ENCODE data around the gene ELP1. TPM values are rescaled to one million over a fixed set of nuclear protein-coding genes. Genes with fewer than 3 reads are reported as not detected.

ELP1 gene
- total RNA-seq, 3 donors from 2014 or later (not counting 1 experiment from before 2014, with no cell fraction given) = 21.8 to 33.0 (median 28.2) TPM

DNA sequence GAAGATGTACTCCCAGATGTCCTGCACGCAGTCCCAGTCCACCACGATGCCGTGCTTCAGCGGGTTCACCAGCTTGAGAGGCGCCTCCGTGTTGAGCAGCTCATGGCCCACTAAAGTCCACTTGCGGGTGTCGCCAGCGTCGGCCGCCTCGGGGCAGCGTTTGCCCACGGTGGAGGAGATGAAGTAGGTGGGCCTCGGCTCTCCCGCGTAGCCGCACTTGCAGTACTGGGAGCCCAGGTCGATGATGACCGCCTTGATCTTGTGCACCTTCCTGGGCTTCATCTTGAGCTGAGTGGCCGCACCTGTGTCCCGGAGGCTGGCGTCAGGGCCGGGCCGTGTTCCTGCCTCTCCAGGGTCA lies 78.4 kb downstream of the ELP1 start:
- intact Hi-C loops (cut with micrococcal nuclease) = no loop called here
- no peak overlapping the region for H3K27ac Mint-ChIP-seq
- H3K4me3 Mint-ChIP-seq = no peak overlapping the region
- Histone ChIP-seq H3K27ac (ENCODE audit: low read length) (no peak overlapping the region), H3K36me3 (ENCODE audit: control insufficient read depth, insufficient read depth, low read length) (no peaks in the 10 kb centered on the region), H3K4me1 (ENCODE audit: control insufficient read depth, insufficient read depth, low read length) (no peaks in the 10 kb centered on the region), H3K27me3 (ENCODE audit: control insufficient read depth, insufficient read depth, low read length) (no peaks in the 10 kb centered on the region), H3K9me3 (ENCODE audit: control insufficient read depth, insufficient read depth, low read length) (no peaks in the 10 kb centered on the region), H3K4me3 (ENCODE audit: low read length) (no peak overlapping the region)
- no peaks in the 10 kb centered on the region for H3K9me3 Mint-ChIP-seq
- DNase-seq = no peak
- H3K36me3 Mint-ChIP-seq = no peaks in the 10 kb centered on the region
- peaks cover 5 to 9% of the 10 kb centered on the region in 2 donors for H3K27me3 Mint-ChIP-seq (ENCODE audit: low read depth in 2 of 2)
- TF ChIP-seq, protein P1, sequence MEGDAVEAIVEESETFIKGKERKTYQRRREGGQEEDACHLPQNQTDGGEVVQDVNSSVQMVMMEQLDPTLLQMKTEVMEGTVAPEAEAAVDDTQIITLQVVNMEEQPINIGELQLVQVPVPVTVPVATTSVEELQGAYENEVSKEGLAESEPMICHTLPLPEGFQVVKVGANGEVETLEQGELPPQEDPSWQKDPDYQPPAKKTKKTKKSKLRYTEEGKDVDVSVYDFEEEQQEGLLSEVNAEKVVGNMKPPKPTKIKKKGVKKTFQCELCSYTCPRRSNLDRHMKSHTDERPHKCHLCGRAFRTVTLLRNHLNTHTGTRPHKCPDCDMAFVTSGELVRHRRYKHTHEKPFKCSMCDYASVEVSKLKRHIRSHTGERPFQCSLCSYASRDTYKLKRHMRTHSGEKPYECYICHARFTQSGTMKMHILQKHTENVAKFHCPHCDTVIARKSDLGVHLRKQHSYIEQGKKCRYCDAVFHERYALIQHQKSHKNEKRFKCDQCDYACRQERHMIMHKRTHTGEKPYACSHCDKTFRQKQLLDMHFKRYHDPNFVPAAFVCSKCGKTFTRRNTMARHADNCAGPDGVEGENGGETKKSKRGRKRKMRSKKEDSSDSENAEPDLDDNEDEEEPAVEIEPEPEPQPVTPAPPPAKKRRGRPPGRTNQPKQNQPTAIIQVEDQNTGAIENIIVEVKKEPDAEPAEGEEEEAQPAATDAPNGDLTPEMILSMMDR (IDR thresholded peaks at IDR 0.05) = no peak
- WGBS (ENCODE audit: insufficient coverage) = 95% methylated on average over 25 of the region's 25 CpGs
- no peaks in the 10 kb centered on the region for H3K4me1 Mint-ChIP-seq
- ATAC-seq = no peak

DNA sequence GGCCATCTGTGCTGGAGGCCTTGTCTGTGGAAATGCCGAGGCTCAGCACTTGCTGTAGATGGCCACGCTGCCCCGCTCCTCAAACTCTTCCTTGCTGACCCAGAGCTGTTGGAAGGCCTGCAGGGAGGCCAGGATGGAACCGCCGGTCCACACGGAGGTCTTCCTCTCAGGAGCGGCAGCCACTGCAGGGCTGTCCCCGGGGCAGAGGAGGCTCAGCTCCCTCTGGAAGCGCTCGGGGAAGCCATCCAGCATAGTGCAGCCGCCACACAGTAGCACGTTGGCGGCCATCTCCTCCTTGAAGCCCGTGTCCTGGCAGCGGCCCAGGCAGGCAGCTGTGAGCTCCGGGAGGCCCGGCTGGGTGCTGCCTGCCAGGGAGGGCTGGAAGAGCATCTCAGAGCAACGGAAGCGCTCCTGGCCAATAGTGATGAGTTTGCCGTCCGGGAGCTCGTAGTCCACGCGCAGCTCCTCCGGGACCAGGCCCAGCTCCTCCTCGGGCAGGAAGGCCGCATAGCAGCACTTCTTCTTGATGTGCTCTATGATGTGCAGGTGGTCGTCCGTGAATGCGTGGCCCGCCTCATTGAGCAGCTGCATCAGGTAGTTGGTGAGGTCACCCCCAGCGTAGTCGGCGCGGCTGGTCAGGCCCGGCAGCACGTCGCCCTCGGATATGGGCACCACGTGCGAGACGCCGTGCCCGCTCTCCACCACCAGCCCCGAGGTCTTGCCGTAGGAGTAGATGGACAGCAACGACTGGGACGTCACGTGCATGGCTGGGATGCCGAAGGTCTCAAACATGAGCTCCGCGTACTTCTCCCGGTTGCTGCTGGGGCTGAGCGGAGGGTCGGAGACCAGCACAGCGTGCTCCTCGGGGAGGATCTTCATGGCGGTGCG lies 79.0 kb downstream of the ELP1 start:
- intact Hi-C loops (cut with micrococcal nuclease) = no loop called here
- Histone ChIP-seq H3K36me3 (ENCODE audit: control insufficient read depth, insufficient read depth, low read length) (no peaks in the 10 kb centered on the region), H3K27ac (ENCODE audit: low read length) (no peak overlapping the region), H3K4me3 (ENCODE audit: low read length) (no peak overlapping the region), H3K27me3 (ENCODE audit: control insufficient read depth, insufficient read depth, low read length) (no peaks in the 10 kb centered on the region), H3K4me1 (ENCODE audit: control insufficient read depth, insufficient read depth, low read length) (no peaks in the 10 kb centered on the region), H3K9me3 (ENCODE audit: control insufficient read depth, insufficient read depth, low read length) (no peaks in the 10 kb centered on the region)
- Mint-ChIP-seq H3K36me3 (no peaks in the 10 kb centered on the region), H3K27ac (no peak overlapping the region), H3K9me3 (no peaks in the 10 kb centered on the region), H3K4me3 (no peak overlapping the region), H3K4me1 (no peaks in the 10 kb centered on the region), H3K27me3 (ENCODE audit: low read depth in 2 of 2) (peaks cover 5 to 9% of the 10 kb centered on the region in 2 donors)
- DNase-seq = no peak
- 95% methylated on average over 59 of the region's 59 CpGs for WGBS (ENCODE audit: insufficient coverage)
- ATAC-seq = no peak
- TF ChIP-seq, protein P1 (IDR thresholded peaks at IDR 0.05) = no peak

DNA sequence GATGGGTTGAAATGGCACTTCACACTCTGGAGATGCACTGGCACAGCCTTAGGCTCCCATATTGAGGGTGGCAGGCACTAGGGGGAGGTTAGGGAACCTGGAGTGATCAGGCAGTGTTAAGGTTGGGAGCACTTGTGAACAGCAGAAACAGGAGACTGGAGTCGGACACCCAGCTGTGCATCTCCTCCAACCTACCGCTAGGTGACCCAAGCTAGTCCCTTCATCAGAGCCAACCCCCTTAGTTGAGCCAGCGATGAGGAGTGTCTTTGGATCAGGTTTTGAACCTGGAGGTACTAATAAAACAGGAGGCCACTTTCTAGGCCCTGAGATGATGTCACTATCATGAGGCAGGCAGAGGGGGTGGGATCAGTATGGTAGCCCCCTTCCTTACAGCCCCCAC lies 79.8 kb downstream of the ELP1 start:
- no peak overlapping the region for H3K27ac ChIP-seq (ENCODE audit: low read length)
- H3K9me3 Mint-ChIP-seq = no peaks in the 10 kb centered on the region
- no peak overlapping the region for H3K27ac Mint-ChIP-seq
- TF ChIP-seq, protein P1 (IDR thresholded peaks at IDR 0.05) = no peak
- no peak for ATAC-seq
- H3K4me3 Mint-ChIP-seq = no peak overlapping the region
- intact Hi-C loops (cut with micrococcal nuclease) = no loop called here
- H3K27me3 ChIP-seq (ENCODE audit: control insufficient read depth, insufficient read depth, low read length) = no peaks in the 10 kb centered on the region
- H3K36me3 Mint-ChIP-seq = no peaks in the 10 kb centered on the region
- H3K36me3 ChIP-seq (ENCODE audit: control insufficient read depth, insufficient read depth, low read length) = no peaks in the 10 kb centered on the region
- no peaks in the 10 kb centered on the region for H3K4me1 ChIP-seq (ENCODE audit: control insufficient read depth, insufficient read depth, low read length)
- H3K4me3 ChIP-seq (ENCODE audit: low read length) = no peak overlapping the region
- DNase-seq = no peak
- H3K9me3 ChIP-seq (ENCODE audit: control insufficient read depth, insufficient read depth, low read length) = no peaks in the 10 kb centered on the region
- H3K4me1 Mint-ChIP-seq = no peaks in the 10 kb centered on the region
- peaks cover 5 to 9% of the 10 kb centered on the region in 2 donors for H3K27me3 Mint-ChIP-seq (ENCODE audit: low read depth in 2 of 2)
- 100% methylated on average over 3 of the region's 3 CpGs for WGBS (ENCODE audit: insufficient coverage)

Measured in natural killer cell (primary cell).